Suprapubic skin (tissue), 4 donors: ENCODE results near the gene NAT14. TPM values are rescaled to one million over a fixed set of nuclear protein-coding genes. Genes with fewer than 3 reads are reported as not detected.

Source experiments
- DNase-seq, 2 donors: peaks; one replicate each; pipeline ENCODE4 v3.0.0-alpha.2; 2019; ENCODE audit warnings: low spot score in 2 of 2
- H3K27ac ChIP-seq: fragments of 200-600 bp; sonication (generic); one replicate; pipeline ENCODE4 v1.5.1; 2019
- H3K27me3 ChIP-seq: fragments of 200-600 bp; sonication (generic); one replicate; pipeline ENCODE4 v1.5.1; 2019
- H3K36me3 ChIP-seq: fragments of 200-600 bp; sonication (generic); one replicate; pipeline ENCODE4 v1.5.1; 2019
- H3K4me1 ChIP-seq: fragments of 200-600 bp; sonication (generic); one replicate; pipeline ENCODE4 v1.5.1; 2019
- H3K4me3 ChIP-seq: fragments of 200-600 bp; sonication (generic); one replicate; pipeline ENCODE4 v1.5.1; 2019; ENCODE audit warnings: mild to moderate bottlenecking
- H3K9me3 ChIP-seq: fragments of 200-600 bp; sonication (generic); one replicate; pipeline ENCODE4 v1.5.1; 2019
- CTCF ChIP-seq, 2 donors: fragments of 200-600 bp in 1 of 2; fragments of 450-650 bp in 1 of 2; sonication (generic) in 1 of 2; IDR thresholded peaks; one replicate each; pipeline ENCODE4 v1.5.1; 2016 to 2019; ENCODE audit warnings: antibody characterized with exemption in 2 of 2, mild to moderate bottlenecking in 1 of 2, moderate library complexity in 1 of 2
- EP300 ChIP-seq: sonication (generic); formaldehyde crosslinking; IDR thresholded peaks from one replicate; pipeline ENCODE4 v1.6.1; 2017; ENCODE audit warnings: antibody characterized with exemption
- POLR2A ChIP-seq, 2 donors: fragments of 450-650 bp; IDR thresholded peaks; one replicate each; pipeline ENCODE4 v1.6.1; 2017; ENCODE audit warnings: antibody characterized with exemption in 2 of 2, mild to moderate bottlenecking in 2 of 2, moderate library complexity in 2 of 2
- POLR2AphosphoS5 ChIP-seq, 3 donors: sonication (generic); formaldehyde crosslinking; IDR thresholded peaks; one replicate each; pipeline ENCODE4 v1.6.1; 2017; ENCODE audit warnings: antibody characterized with exemption in 3 of 3
- WGBS: methylation state at CpG from one replicate; pipeline ENCODE4 v1.1.5; 2018; 5-methylcytosine and 5-hydroxymethylcytosine counted together
- total RNA-seq, 4 donors: library from RNA; depleted of rRNA; stranded (reverse); fragments of >200 nt; gene quantifications; one replicate each; pipeline ENCODE4 v1.1.0, GENCODE V29; 2016

Gene NAT14
- total RNA-seq, 4 donors from 2014 or later = 2.4 to 4.8 (median 4.0) TPM

GRCh38 chr19:55504981-55505380 lies 20.0 kb downstream of the NAT14 start:
- WGBS = 89% methylated on average over 11 of the region's 11 CpGs
- TF ChIP-seq POLR2A (IDR thresholded peaks at IDR 0.05) = no peak
- TF ChIP-seq CTCF (IDR thresholded peaks at IDR 0.05) = no peak
- no peak for TF ChIP-seq POLR2AphosphoS5 (IDR thresholded peaks at IDR 0.05)
- TF ChIP-seq EP300 = no peak
- DNase-seq = no peak
- Histone ChIP-seq H3K27ac (no peak overlapping the region), H3K4me3 (no peak overlapping the region), H3K27me3 (no peaks in the 10 kb centered on the region), H3K9me3 (no peaks in the 10 kb centered on the region), H3K4me1 (peaks cover 10% of the 10 kb centered on the region), H3K36me3 (no peaks in the 10 kb centered on the region)

DNA sequence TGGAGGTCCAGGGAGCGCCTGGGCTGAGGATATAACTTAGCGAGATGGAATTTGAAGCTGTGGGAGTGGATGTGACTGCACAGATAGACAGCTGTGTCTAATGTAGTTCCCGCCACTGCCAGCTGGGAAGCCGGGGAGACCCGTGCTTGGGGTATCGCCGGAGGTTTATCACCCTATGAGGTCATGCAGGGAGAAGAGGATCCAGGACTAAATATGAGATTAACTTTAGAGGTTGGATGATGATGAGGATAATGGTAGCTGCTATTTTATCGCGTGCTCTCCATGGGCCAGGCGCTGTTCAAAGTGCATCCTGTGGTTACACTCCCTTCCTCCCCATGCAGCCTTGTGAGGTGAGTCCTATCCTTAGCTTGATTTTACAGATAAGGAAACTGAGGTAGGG lies 23.1 kb downstream of the NAT14 start:
- no peaks in the 10 kb centered on the region for H3K9me3 ChIP-seq
- no peaks in the 10 kb centered on the region for H3K36me3 ChIP-seq
- H3K27ac ChIP-seq = no peak overlapping the region
- no peak for TF ChIP-seq EP300
- TF ChIP-seq POLR2A (IDR thresholded peaks at IDR 0.05) = no peak
- TF ChIP-seq CTCF (IDR thresholded peaks at IDR 0.05) = no peak
- TF ChIP-seq POLR2AphosphoS5 (IDR thresholded peaks at IDR 0.05) = no peak
- peaks cover 10% of the 10 kb centered on the region for H3K4me1 ChIP-seq
- 80% methylated on average over 10 of the region's 10 CpGs for WGBS
- no peak overlapping the region for H3K4me3 ChIP-seq
- no peaks in the 10 kb centered on the region for H3K27me3 ChIP-seq
- no peak for DNase-seq

DNA sequence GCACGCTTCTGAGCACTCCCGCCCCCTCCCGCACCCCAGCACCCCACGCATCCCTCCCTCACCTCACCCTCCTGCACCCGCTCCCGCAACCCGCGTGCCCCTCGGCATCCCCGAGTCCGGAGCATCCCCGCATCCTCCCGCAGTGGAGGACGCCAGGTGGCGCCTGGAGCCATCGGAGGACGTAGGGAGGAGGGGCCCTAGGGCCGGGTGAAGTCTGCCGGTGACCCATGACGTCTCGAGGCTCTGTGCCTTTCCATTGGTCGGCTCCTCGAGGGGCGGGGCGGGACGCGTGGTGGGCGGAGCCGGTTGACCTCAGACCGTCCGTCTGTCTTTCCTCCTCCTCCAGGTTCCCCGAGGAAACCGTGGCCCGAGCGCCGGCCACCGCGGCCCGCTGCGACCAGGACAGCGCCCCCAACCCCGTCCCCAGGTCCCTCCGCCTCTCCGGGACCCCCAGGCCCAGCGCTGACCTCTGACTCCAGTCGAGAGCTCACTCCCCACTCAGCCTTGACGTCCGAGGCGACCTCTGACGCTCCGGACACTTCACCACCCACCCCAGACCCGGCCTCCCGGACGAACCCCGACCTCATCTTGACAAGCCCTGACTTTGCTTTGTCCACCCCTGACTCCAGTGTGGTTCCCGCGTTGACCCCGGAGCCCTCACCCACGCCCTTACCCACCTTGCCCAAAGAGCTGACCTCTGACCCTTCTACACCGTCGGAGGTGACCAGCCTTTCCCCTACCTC lies 32.1 kb downstream of the NAT14 start:
- Histone ChIP-seq H3K9me3 (no peaks in the 10 kb centered on the region), H3K27ac (peak overlapping the region; percentile 76), H3K4me1 (peaks cover 18% of the 10 kb centered on the region), H3K27me3 (no peaks in the 10 kb centered on the region), H3K4me3 (peak overlapping the region; percentile 60), H3K36me3 (no peaks in the 10 kb centered on the region)
- 13% methylated on average over 42 of the region's 61 CpGs for WGBS
- TF ChIP-seq EP300 (no peak), CTCF (IDR thresholded peaks at IDR 0.05) (peak; percentile 77 to 87), POLR2AphosphoS5 (IDR thresholded peaks at IDR 0.05) (peak in 1 of 3 donors; percentile 74), POLR2A (IDR thresholded peaks at IDR 0.05) (no peak)
- peak; percentile 96 to 98 for DNase-seq

- TF ChIP-seq EP300 (no peak), POLR2AphosphoS5 (IDR thresholded peaks at IDR 0.05) (no peak), CTCF (IDR thresholded peaks at IDR 0.05) (no peak), POLR2A (IDR thresholded peaks at IDR 0.05) (no peak)
- no peaks in the 10 kb centered on the region for H3K9me3 ChIP-seq
- no peak for DNase-seq
These were observed 34.7 kb downstream of the NAT14 start for GRCh38 chr19:55519451-55520311.

More at GRCh38 chr19:55519451-55520311, 34.7 kb downstream of the NAT14 start:
- H3K27me3 ChIP-seq = no peaks in the 10 kb centered on the region
- WGBS = 85% methylated on average over 10 of the region's 10 CpGs
- peaks cover 18% of the 10 kb centered on the region for H3K4me1 ChIP-seq
- no peak overlapping the region for H3K27ac ChIP-seq
- H3K4me3 ChIP-seq = no peak overlapping the region
- no peaks in the 10 kb centered on the region for H3K36me3 ChIP-seq
